RPMI7951 (cell line): ENCODE results near the gene KDM4D. TPM values are rescaled to one million over a fixed set of nuclear protein-coding genes. Genes with fewer than 3 reads are reported as not detected.
"Not testable (repeated sequence)": the region's sequence is repeated elsewhere in the genome, so short reads cannot be mapped to it uniquely, and the experiment has no call there.

Source experiments
- DNase-seq: peaks from one replicate; pipeline ENCODE4 v3.0.0-alpha.2; 2012; ENCODE audit warnings: low read depth
- total RNA-seq: library from RNA; depleted of rRNA; stranded (reverse); fragments of >200 nt; shearing (Covaris generic); gene quantifications from 2 replicates; pipeline ENCODE4 v1.2.3, GENCODE V29; 2014; rRNA removed

The KDM4D gene
- total RNA-seq: 2.1 and 3.0 TPM in 2 replicates

GRCh38 chr11:94973099-94973968 lies at the start of gene KDM4D, which contains the start of gene CWC15:
KDM4D (plus strand) TSS chr11:94973709; CDS start chr11:94997373, 23,664 bp downstream.
CWC15 (minus strand) TSS chr11:94973556; CDS start chr11:94972185, 1,371 bp downstream.
- DNase-seq: peak; percentile 93

DNA sequence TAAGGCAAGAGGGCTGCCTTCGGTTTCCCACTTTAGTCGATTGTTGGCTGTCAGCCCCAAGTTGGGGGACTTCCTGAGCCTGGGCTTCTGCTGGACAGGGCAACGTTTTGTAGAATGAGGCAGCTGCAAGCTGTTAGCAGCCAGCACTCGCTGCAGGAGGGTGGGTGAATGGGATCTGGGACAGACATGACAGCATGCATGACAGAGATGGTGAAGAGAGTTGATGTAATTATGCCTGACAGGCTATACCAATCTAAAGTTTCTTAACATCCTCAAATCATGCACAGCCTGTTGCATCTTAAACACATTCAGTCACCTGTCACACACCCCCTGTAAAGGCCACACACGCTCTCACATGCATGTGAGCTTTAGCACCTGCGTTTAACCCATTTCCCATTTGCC lies 49.3 kb upstream of the KDM4D start:
- peak; percentile 20 for DNase-seq

GRCh38 chr11:94924612-94925011 lies 48.9 kb upstream of the KDM4D start:
- no peak for DNase-seq

- no peak for DNase-seq
Measured at GRCh38 chr11:94925422-94926270, 47.9 kb upstream of the KDM4D start.

- peak; percentile 61 for DNase-seq
Measured at GRCh38 chr11:94926271-94926625, 47.3 kb upstream of the KDM4D start.

GRCh38 chr11:94926698-94927237 lies 46.7 kb upstream of the KDM4D start:
- peak; percentile 99 for DNase-seq

- DNase-seq: peak; percentile 45
Measured at GRCh38 chr11:94928117-94928990, 45.2 kb upstream of the KDM4D start.

GRCh38 chr11:94932072-94932471 lies 41.4 kb upstream of the KDM4D start:
- DNase-seq: not testable (repeated sequence)

DNA sequence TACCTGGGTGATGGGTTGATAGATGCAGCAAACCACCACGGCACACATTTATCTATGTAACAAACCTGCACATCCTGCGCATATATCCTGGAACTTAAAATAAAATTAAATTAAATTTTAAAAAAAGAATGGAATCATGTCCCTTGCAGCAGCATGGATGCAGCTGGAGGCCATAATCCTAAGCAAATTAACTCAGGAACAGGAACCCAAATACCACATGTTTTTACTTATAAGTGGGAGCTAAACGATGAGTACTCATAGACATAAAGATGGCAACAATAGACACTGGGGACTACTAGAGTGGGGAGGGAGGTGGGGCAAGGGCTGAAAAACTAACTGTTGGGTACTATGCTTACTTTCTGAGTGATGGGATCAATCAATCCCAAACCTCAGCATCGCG lies 41.0 kb upstream of the KDM4D start:
- no peak for DNase-seq

DNA sequence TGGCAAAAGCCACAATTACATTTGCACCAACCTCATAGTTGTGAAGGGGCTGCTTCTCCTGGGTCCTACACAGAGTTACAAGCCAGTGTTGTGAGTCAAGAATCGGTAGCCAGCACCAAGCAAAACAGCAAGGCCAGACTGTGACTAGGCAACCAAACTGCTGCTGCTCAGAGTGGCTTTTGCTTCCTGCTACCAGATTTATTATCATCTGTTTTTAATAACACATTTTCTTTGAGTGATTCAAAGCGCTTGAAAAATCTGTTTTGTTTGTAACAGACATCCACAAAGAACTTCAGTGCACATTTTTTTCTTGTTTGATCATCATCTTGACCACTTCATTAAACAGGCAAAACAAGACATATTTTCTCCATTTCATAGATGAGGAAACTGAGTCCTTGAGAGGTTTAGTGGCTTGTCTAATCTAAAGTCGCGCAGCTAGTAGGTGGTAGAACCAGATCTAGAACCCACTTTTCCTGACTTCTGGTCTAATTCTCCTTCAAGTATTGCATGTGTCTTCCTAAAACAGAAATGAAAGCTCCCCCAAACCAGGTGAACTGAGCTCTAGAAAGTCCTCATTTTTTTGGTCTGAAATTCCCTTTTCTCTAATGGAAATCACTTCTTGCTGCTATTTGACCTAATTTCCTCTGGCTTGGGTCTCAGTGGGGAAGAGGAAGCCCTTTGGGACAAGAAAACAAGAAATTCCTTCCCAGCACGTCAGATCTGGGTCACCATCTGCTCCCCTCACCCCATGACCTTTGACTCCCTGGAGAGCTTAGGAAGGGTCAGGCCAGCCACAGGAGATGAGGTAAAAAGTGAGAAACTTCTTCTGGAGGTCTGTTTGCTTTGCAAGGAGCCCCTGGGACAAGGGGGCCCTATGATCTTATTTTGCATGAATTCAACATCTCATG lies 40.0 kb upstream of the KDM4D start:
- peak; percentile 93 for DNase-seq

GRCh38 chr11:94934362-94934761 lies 39.1 kb upstream of the KDM4D start:
- DNase-seq: peak; percentile 72

GRCh38 chr11:94934846-94935245 lies 38.7 kb upstream of the KDM4D start:
- DNase-seq: peak; percentile 26

- DNase-seq: peak; percentile 95
Measured at GRCh38 chr11:94938095-94939055, 35.1 kb upstream of the KDM4D start.

- no peak for DNase-seq
Measured at GRCh38 chr11:94939346-94939745, 34.2 kb upstream of the KDM4D start.

GRCh38 chr11:94941131-94941530 lies 32.4 kb upstream of the KDM4D start:
- DNase-seq: no peak

GRCh38 chr11:94946812-94947211 lies 26.7 kb upstream of the KDM4D start:
- DNase-seq: no peak

DNA sequence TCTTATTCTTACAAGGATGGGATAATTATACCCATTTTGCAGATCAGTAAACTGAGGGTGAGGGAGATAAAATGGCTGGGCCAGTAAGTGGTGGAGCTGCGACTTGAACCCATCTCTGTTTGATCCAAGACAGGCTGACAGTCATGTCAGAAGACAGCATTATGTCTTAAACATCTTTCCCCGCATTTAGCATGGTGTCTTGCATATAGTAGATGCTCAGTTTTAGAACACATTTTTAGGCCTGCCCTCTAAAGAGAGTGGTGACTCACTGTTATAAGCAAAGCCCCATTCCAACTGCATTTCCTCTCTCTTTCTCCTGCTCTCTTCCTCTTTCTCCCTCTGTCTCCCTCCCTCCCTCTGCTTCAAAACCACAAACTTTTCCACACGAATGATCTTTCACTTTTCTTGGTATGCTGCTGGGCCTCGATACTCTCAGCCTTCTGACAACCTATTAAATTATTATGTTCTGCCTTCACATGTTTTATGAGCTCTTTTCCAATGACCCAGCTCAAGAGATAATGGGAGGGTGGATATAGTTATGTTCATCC lies 25.4 kb upstream of the KDM4D start:
- DNase-seq: peak; percentile 91

DNA sequence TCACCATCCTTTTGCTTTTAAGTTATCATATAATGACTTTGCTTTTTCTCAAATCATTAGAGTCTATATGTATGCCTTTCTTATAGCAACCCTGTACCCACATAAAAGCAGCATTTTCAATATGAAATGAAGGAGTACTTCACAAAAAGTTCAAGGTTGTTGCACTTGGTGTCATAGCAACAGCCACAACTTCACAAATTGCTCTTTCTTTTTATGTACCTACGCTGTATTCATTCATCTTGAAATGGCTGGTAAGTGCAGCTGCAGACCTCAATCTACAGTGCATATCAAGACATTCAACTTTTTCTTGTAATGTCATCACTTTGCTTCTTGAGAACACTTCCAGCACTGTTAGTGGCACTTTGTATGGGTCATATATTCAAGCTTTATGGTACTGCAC lies 18.8 kb upstream of the KDM4D start:
- no peak for DNase-seq

- no peak for DNase-seq
Measured at GRCh38 chr11:94956963-94957362, 16.5 kb upstream of the KDM4D start.
